ENCODE results near the gene NEDD9.

NEDD9 gene

DNA sequence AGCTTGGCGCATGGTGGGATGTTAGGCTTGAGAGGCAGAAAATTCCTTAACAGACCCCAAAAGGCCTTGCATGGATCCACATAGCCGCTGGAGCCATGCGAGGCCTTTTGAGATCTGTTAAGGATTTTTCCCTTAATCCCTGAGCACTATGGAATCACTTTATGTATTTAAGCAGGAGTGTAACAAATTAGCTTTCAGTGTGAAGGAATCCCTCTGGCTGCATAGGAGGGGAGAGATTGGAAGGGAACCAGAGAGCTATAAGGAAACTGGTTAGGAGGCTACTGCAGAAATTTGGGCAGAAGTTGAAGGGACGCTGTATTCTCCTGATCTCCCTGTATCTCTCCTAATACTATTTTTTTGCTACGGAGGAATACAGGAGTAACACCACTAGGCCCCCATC is 23.1 kb upstream of the NEDD9 start:
- TF ChIP-seq, protein P1, sequence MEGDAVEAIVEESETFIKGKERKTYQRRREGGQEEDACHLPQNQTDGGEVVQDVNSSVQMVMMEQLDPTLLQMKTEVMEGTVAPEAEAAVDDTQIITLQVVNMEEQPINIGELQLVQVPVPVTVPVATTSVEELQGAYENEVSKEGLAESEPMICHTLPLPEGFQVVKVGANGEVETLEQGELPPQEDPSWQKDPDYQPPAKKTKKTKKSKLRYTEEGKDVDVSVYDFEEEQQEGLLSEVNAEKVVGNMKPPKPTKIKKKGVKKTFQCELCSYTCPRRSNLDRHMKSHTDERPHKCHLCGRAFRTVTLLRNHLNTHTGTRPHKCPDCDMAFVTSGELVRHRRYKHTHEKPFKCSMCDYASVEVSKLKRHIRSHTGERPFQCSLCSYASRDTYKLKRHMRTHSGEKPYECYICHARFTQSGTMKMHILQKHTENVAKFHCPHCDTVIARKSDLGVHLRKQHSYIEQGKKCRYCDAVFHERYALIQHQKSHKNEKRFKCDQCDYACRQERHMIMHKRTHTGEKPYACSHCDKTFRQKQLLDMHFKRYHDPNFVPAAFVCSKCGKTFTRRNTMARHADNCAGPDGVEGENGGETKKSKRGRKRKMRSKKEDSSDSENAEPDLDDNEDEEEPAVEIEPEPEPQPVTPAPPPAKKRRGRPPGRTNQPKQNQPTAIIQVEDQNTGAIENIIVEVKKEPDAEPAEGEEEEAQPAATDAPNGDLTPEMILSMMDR (IDR thresholded peaks at IDR 0.05; ENCODE audit: insufficient read depth, low read length, poor library complexity, severe bottlenecking): no peak
- TF ChIP-seq EZH2phosphoT487 (conservative IDR thresholded peaks at IDR 0.05; ENCODE audit: low read length): no peak
- Histone ChIP-seq H3K79me2 (ENCODE audit: insufficient read depth, low read length) (0 out of 2 replicates have a peak, but pooled peaks cover 3% of the 10 kb centered on the region), H3K9me3 (ENCODE audit: insufficient read depth, low read length) (no peaks in the 10 kb centered on the region), H3K27me3 (ENCODE audit: low read length) (no peaks in the 10 kb centered on the region), H3K27ac (ENCODE audit: low read depth, low read length) (no peak overlapping the region), H4K20me1 (ENCODE audit: low read depth, low read length) (no peaks in the 10 kb centered on the region), H3K9me2 (replicated peaks; ENCODE audit: insufficient read depth, low read length) (no peaks in the 10 kb centered on the region), H3K4me2 (ENCODE audit: low read depth, low read length, poor library complexity, severe bottlenecking) (no peak overlapping the region), H3K4me3 (ENCODE audit: insufficient read depth, low read length, poor library complexity, severe bottlenecking) (no peak overlapping the region), H2AFZ (ENCODE audit: low read depth, low read length, severe bottlenecking) (no peak overlapping the region), H3F3A (ENCODE audit: insufficient read depth) (no peaks in the 10 kb centered on the region), H3K36me3 (ENCODE audit: low read length) (peaks cover 13% of the 10 kb centered on the region), H3K9ac (ENCODE audit: low read length) (no peak overlapping the region)

- Histone ChIP-seq H3F3A (ENCODE audit: insufficient read depth) (no peaks in the 10 kb centered on the region), H3K4me3 (ENCODE audit: insufficient read depth, low read length, poor library complexity, severe bottlenecking) (no peak overlapping the region), H3K79me2 (ENCODE audit: insufficient read depth, low read length) (no peaks in the 10 kb centered on the region), H3K27me3 (ENCODE audit: low read length) (no peaks in the 10 kb centered on the region), H3K9me3 (ENCODE audit: insufficient read depth, low read length) (no peaks in the 10 kb centered on the region), H2AFZ (ENCODE audit: low read depth, low read length, severe bottlenecking) (no peak overlapping the region), H3K36me3 (ENCODE audit: low read length) (peaks cover 25% of the 10 kb centered on the region), H3K4me2 (ENCODE audit: low read depth, low read length, poor library complexity, severe bottlenecking) (no peak overlapping the region), H3K27ac (ENCODE audit: low read depth, low read length) (no peak overlapping the region), H4K20me1 (ENCODE audit: low read depth, low read length) (no peaks in the 10 kb centered on the region), H3K9me2 (replicated peaks; ENCODE audit: insufficient read depth, low read length) (no peaks in the 10 kb centered on the region), H3K9ac (ENCODE audit: low read length) (no peak overlapping the region)
- TF ChIP-seq EZH2phosphoT487 (conservative IDR thresholded peaks at IDR 0.05; ENCODE audit: low read length): no peak
- TF ChIP-seq, protein P1 (IDR thresholded peaks at IDR 0.05; ENCODE audit: insufficient read depth, low read length, poor library complexity, severe bottlenecking): no peak
Observed at GRCh38 chr6:11253594-11253993, 21.1 kb upstream of the NEDD9 start.

GRCh38 chr6:11251553-11252360 is 19.3 kb upstream of the NEDD9 start:
- Histone ChIP-seq H3K79me2 (ENCODE audit: insufficient read depth, low read length) (no peaks in the 10 kb centered on the region), H3K4me3 (ENCODE audit: insufficient read depth, low read length, poor library complexity, severe bottlenecking) (no peak overlapping the region), H4K20me1 (ENCODE audit: low read depth, low read length) (no peaks in the 10 kb centered on the region), H3K4me2 (ENCODE audit: low read depth, low read length, poor library complexity, severe bottlenecking) (no peak overlapping the region), H3K9me3 (ENCODE audit: insufficient read depth, low read length) (no peaks in the 10 kb centered on the region), H2AFZ (ENCODE audit: low read depth, low read length, severe bottlenecking) (no peak overlapping the region), H3K36me3 (ENCODE audit: low read length) (peaks cover 25% of the 10 kb centered on the region), H3F3A (ENCODE audit: insufficient read depth) (no peaks in the 10 kb centered on the region), H3K27me3 (ENCODE audit: low read length) (no peaks in the 10 kb centered on the region), H3K9ac (ENCODE audit: low read length) (no peak overlapping the region), H3K27ac (ENCODE audit: low read depth, low read length) (no peak overlapping the region), H3K9me2 (replicated peaks; ENCODE audit: insufficient read depth, low read length) (no peaks in the 10 kb centered on the region)
- TF ChIP-seq, protein P1 (IDR thresholded peaks at IDR 0.05; ENCODE audit: insufficient read depth, low read length, poor library complexity, severe bottlenecking): no peak
- TF ChIP-seq EZH2phosphoT487 (conservative IDR thresholded peaks at IDR 0.05; ENCODE audit: low read length): no peak

All from SU-DHL-6 (cell line).